WTC11 (cell line): ENCODE measurements around the gene SYT5. TPM values are rescaled to one million over a fixed set of nuclear protein-coding genes. Genes with fewer than 3 reads are reported as not detected.

ENCODE experiments used
- CREM ChIP-seq: sonication (generic); formaldehyde crosslinking; IDR thresholded peaks from 2 replicates; pipeline ENCODE4 v1.8.1; 2022; ENCODE audit warnings: mild to moderate bottlenecking, missing genetic modification reagents, moderate library complexity
- EMX1 ChIP-seq: fragments of 250-450 bp; sonication (Bioruptor Pico); IDR thresholded peaks from 2 replicates; pipeline ENCODE4 v1.8.0; 2021; ENCODE audit warnings: mild to moderate bottlenecking
- ETV6 ChIP-seq: sonication (generic); formaldehyde crosslinking; IDR thresholded peaks from 2 replicates; pipeline ENCODE4 v1.8.1; 2022; ENCODE audit warnings: mild to moderate bottlenecking, missing genetic modification reagents
- FOXK1 ChIP-seq: sonication (generic); formaldehyde crosslinking; IDR thresholded peaks from 2 replicates; pipeline ENCODE4 v1.8.0; 2022; ENCODE audit warnings: mild to moderate bottlenecking, moderate library complexity, missing genetic modification reagents
- GABPB1 ChIP-seq: sonication (generic); formaldehyde crosslinking; IDR thresholded peaks from 2 replicates; pipeline ENCODE4 v1.8.1; 2023; ENCODE audit warnings: mild to moderate bottlenecking, missing genetic modification reagents
- HMGA2 ChIP-seq: fragments of 250-450 bp; sonication (Bioruptor Pico); IDR thresholded peaks from 2 replicates; pipeline ENCODE4 v1.4.0; 2021; ENCODE audit warnings: mild to moderate bottlenecking, moderate library complexity
- IRF2 ChIP-seq: sonication (generic); formaldehyde crosslinking; IDR thresholded peaks from 2 replicates; pipeline ENCODE4 v1.8.0; 2022; ENCODE audit warnings: low read depth, missing genetic modification reagents, borderline replicate concordance
- JAZF1 ChIP-seq: fragments of 250-450 bp; sonication (Bioruptor Pico); IDR thresholded peaks from 2 replicates; pipeline ENCODE4 v1.9.0; 2021; ENCODE audit warnings: moderate library complexity, mild to moderate bottlenecking, inconsistent platforms
- JUN ChIP-seq: sonication (generic); formaldehyde crosslinking; IDR thresholded peaks from 2 replicates; pipeline ENCODE4 v1.8.0; 2023; ENCODE audit warnings: mild to moderate bottlenecking, missing genetic modification reagents
- NFE2L1 ChIP-seq: sonication (generic); formaldehyde crosslinking; IDR thresholded peaks from 2 replicates; pipeline ENCODE4 v1.8.1; 2023; ENCODE audit warnings: missing genetic modification reagents
- NR2C2 ChIP-seq: sonication (generic); formaldehyde crosslinking; IDR thresholded peaks from 2 replicates; pipeline ENCODE4 v1.8.0; 2022; ENCODE audit warnings: mild to moderate bottlenecking, missing genetic modification reagents
- NR3C1 ChIP-seq: sonication (generic); formaldehyde crosslinking; conservative IDR thresholded peaks from 2 replicates; pipeline ENCODE4 v1.8.1; 2023; ENCODE audit warnings: low read depth, mild to moderate bottlenecking, missing genetic modification reagents
- RELA ChIP-seq: sonication (generic); formaldehyde crosslinking; IDR thresholded peaks from 2 replicates; pipeline ENCODE4 v1.8.1; 2022; ENCODE audit warnings: missing genetic modification reagents, mild to moderate bottlenecking, borderline replicate concordance
- ZNF121 ChIP-seq: sonication (generic); formaldehyde crosslinking; IDR thresholded peaks from 2 replicates; pipeline ENCODE4 v1.8.0; 2023; ENCODE audit warnings: missing genetic modification reagents
- ZNF138 ChIP-seq: sonication (generic); formaldehyde crosslinking; conservative IDR thresholded peaks from 2 replicates; pipeline ENCODE4 v1.8.1; 2022; ENCODE audit warnings: mild to moderate bottlenecking, moderate library complexity, missing genetic modification reagents
- ZNF219 ChIP-seq: sonication (generic); formaldehyde crosslinking; IDR thresholded peaks from 2 replicates; pipeline ENCODE4 v1.8.0; 2023; ENCODE audit warnings: missing genetic modification reagents, mild to moderate bottlenecking, borderline replicate concordance
- ZNF232 ChIP-seq: sonication (generic); formaldehyde crosslinking; IDR thresholded peaks from 2 replicates; pipeline ENCODE4 v1.8.0; 2022; ENCODE audit warnings: mild to moderate bottlenecking, missing genetic modification reagents
- ZNF317 ChIP-seq: sonication (generic); formaldehyde crosslinking; IDR thresholded peaks from 2 replicates; pipeline ENCODE4 v1.8.1; 2023; ENCODE audit warnings: low read depth, mild to moderate bottlenecking, moderate library complexity, missing genetic modification reagents, borderline replicate concordance
- ZNF396 ChIP-seq: fragments of 250-450 bp; sonication (Bioruptor Pico); IDR thresholded peaks from 2 replicates; pipeline ENCODE4 v1.8.0; 2021; ENCODE audit warnings: mild to moderate bottlenecking, moderate library complexity, borderline replicate concordance
- ZNF416 ChIP-seq: fragments of 250-450 bp; sonication (Bioruptor Pico); IDR thresholded peaks from 2 replicates; pipeline ENCODE4 v1.9.0; 2021; ENCODE audit warnings: mild to moderate bottlenecking, inconsistent platforms
- ZNF423 ChIP-seq: fragments of 250-450 bp; sonication (Bioruptor Pico); IDR thresholded peaks from 2 replicates; pipeline ENCODE4 v2.1.2; 2022; ENCODE audit warnings: mild to moderate bottlenecking, moderate library complexity
- total RNA-seq: library from RNA; stranded (reverse); gene quantifications from 3 replicates; pipeline ENCODE4 v1.2.3, GENCODE V29; 2021
- TF ChIP-seq, protein P1 (sequence below): sonication (generic); formaldehyde crosslinking; IDR thresholded peaks from 2 replicates; pipeline ENCODE4 v1.8.0; 2022; ENCODE audit warnings: mild to moderate bottlenecking, missing genetic modification reagents
- TF ChIP-seq, protein P2 (sequence below): sonication (generic); formaldehyde crosslinking; IDR thresholded peaks from 2 replicates; pipeline ENCODE4 v1.8.1; 2022; ENCODE audit warnings: low read depth, missing genetic modification reagents, borderline replicate concordance
- TF ChIP-seq, protein P3 (sequence below): fragments of 250-450 bp; sonication (Bioruptor Pico); IDR thresholded peaks from 2 replicates; pipeline ENCODE4 v1.8.0; 2021; ENCODE audit warnings: mild to moderate bottlenecking
- TF ChIP-seq, protein P4 (sequence below): sonication (generic); formaldehyde crosslinking; IDR thresholded peaks from 2 replicates; pipeline ENCODE4 v1.8.0; 2022; ENCODE audit warnings: mild to moderate bottlenecking, missing genetic modification reagents
- TF ChIP-seq, protein P5 (sequence below): sonication (generic); formaldehyde crosslinking; conservative IDR thresholded peaks from 2 replicates; pipeline ENCODE4 v1.8.1; 2022; ENCODE audit warnings: mild to moderate bottlenecking, missing genetic modification reagents
- TF ChIP-seq, protein P6 (sequence below): sonication (generic); formaldehyde crosslinking; IDR thresholded peaks from 2 replicates; pipeline ENCODE4 v1.8.1; 2022; ENCODE audit warnings: missing genetic modification reagents, borderline replicate concordance
- TF ChIP-seq, protein P7 (sequence below): sonication (generic); formaldehyde crosslinking; IDR thresholded peaks from 2 replicates; pipeline ENCODE4 v1.8.0; 2022; ENCODE audit warnings: mild to moderate bottlenecking, missing genetic modification reagents
- TF ChIP-seq, protein P8 (sequence below): fragments of 250-450 bp; sonication (Bioruptor Pico); conservative IDR thresholded peaks from 2 replicates; pipeline ENCODE4 v1.9.0; 2021; ENCODE audit warnings: mild to moderate bottlenecking

SYT5 gene
- total RNA-seq, 1 experiment from 2014 or later = 0.77 TPM

DNA sequence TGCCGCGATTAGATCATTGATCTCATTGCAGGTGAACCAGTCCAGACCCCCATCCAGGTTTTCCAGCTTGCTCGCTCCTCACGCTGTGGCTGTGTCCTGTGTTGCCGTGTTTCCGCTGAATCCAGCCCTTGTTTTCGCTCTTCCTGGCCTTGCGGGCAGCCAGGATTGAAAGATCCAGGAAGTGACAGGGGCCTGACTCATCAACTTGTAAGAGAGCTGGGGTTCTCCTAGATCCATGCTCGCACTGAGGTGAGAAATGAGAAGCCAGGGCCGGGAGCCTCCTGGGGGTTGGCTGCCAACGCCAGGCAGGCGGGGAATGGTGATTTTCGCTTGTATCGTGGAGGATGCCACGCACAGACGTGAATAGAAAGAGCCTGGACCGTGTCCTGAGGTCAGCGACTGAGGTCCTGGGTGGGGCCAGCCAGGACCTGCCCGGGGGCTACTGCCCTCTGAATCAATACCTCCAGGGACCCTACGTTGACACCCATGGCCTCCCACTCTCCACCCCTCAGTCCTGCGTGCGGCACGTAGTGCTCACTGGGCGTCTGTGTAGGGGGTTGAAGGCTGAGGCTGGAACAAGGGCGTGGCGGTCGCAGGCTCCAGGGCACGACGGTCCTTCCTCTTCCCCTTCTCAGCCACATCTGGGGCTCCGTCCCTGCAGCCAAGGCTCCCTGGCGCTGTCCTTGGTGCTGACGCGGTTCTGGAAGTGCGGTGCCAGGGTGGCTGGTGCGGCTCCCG, 36.5 kb upstream of the SYT5 start (continued):
- TF ChIP-seq, protein P1, sequence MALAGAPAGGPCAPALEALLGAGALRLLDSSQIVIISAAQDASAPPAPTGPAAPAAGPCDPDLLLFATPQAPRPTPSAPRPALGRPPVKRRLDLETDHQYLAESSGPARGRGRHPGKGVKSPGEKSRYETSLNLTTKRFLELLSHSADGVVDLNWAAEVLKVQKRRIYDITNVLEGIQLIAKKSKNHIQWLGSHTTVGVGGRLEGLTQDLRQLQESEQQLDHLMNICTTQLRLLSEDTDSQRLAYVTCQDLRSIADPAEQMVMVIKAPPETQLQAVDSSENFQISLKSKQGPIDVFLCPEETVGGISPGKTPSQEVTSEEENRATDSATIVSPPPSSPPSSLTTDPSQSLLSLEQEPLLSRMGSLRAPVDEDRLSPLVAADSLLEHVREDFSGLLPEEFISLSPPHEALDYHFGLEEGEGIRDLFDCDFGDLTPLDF (CRISPR knock-in tag) = 0 out of 2 replicates have a peak, but pooled peaks have one; percentile 41
- no peak for TF ChIP-seq EMX1 (CRISPR knock-in tag)
- no peak for TF ChIP-seq NR3C1
- TF ChIP-seq RELA (CRISPR knock-in tag) = peak; percentile 92
- TF ChIP-seq ZNF317 = peak; percentile 68; the same call in 1 of the 2 replicates
- TF ChIP-seq, protein P2, sequence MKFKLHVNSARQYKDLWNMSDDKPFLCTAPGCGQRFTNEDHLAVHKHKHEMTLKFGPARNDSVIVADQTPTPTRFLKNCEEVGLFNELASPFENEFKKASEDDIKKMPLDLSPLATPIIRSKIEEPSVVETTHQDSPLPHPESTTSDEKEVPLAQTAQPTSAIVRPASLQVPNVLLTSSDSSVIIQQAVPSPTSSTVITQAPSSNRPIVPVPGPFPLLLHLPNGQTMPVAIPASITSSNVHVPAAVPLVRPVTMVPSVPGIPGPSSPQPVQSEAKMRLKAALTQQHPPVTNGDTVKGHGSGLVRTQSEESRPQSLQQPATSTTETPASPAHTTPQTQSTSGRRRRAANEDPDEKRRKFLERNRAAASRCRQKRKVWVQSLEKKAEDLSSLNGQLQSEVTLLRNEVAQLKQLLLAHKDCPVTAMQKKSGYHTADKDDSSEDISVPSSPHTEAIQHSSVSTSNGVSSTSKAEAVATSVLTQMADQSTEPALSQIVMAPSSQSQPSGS (CRISPR knock-in tag) = peak; percentile 90; the same call in 1 of the 2 replicates
- peak; percentile 93; the same call in 1 of the 2 replicates for TF ChIP-seq IRF2 (CRISPR knock-in tag)
- TF ChIP-seq JAZF1 (CRISPR knock-in tag) = no peak
- TF ChIP-seq, protein P3, sequence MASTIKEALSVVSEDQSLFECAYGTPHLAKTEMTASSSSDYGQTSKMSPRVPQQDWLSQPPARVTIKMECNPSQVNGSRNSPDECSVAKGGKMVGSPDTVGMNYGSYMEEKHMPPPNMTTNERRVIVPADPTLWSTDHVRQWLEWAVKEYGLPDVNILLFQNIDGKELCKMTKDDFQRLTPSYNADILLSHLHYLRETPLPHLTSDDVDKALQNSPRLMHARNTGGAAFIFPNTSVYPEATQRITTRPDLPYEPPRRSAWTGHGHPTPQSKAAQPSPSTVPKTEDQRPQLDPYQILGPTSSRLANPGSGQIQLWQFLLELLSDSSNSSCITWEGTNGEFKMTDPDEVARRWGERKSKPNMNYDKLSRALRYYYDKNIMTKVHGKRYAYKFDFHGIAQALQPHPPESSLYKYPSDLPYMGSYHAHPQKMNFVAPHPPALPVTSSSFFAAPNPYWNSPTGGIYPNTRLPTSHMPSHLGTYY = no peak
- peak; percentile 99 for TF ChIP-seq ZNF232 (CRISPR knock-in tag)
- TF ChIP-seq JUN = peak; percentile 97
- TF ChIP-seq ZNF416 (CRISPR knock-in tag) = 0 out of 2 replicates have a peak, but pooled peaks have one; percentile 51
- peak; percentile 99 for TF ChIP-seq ZNF121 (CRISPR knock-in tag)
- TF ChIP-seq, protein P4, sequence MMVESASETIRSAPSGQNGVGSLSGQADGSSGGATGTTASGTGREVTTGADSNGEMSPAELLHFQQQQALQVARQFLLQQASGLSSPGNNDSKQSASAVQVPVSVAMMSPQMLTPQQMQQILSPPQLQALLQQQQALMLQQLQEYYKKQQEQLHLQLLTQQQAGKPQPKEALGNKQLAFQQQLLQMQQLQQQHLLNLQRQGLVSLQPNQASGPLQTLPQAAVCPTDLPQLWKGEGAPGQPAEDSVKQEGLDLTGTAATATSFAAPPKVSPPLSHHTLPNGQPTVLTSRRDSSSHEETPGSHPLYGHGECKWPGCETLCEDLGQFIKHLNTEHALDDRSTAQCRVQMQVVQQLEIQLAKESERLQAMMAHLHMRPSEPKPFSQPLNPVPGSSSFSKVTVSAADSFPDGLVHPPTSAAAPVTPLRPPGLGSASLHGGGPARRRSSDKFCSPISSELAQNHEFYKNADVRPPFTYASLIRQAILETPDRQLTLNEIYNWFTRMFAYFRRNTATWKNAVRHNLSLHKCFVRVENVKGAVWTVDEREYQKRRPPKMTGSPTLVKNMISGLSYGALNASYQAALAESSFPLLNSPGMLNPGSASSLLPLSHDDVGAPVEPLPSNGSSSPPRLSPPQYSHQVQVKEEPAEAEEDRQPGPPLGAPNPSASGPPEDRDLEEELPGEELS (CRISPR knock-in tag) = peak; percentile 98
- TF ChIP-seq, protein P5, sequence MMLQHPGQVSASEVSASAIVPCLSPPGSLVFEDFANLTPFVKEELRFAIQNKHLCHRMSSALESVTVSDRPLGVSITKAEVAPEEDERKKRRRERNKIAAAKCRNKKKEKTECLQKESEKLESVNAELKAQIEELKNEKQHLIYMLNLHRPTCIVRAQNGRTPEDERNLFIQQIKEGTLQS (CRISPR knock-in tag) = peak; percentile 79; the same call in 1 of the 2 replicates
- peak; percentile 92 for TF ChIP-seq ZNF219 (CRISPR knock-in tag)
- TF ChIP-seq NR2C2 (CRISPR knock-in tag) = peak; percentile 61
- TF ChIP-seq GABPB1 (CRISPR knock-in tag) = peak; percentile 84; the same call in 1 of the 2 replicates
- TF ChIP-seq, protein P6, sequence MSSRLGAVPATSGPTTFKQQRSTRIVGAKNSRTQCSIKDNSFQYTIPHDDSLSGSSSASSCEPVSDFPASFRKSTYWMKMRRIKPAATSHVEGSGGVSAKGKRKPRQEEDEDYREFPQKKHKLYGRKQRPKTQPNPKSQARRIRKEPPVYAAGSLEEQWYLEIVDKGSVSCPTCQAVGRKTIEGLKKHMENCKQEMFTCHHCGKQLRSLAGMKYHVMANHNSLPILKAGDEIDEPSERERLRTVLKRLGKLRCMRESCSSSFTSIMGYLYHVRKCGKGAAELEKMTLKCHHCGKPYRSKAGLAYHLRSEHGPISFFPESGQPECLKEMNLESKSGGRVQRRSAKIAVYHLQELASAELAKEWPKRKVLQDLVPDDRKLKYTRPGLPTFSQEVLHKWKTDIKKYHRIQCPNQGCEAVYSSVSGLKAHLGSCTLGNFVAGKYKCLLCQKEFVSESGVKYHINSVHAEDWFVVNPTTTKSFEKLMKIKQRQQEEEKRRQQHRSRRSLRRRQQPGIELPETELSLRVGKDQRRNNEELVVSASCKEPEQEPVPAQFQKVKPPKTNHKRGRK (CRISPR knock-in tag) = peak; percentile 77; the same call in 1 of the 2 replicates
- TF ChIP-seq ZNF423 (CRISPR knock-in tag) = no peak
- no peak for TF ChIP-seq ZNF396
- TF ChIP-seq CREM (CRISPR knock-in tag) = no peak
- TF ChIP-seq, protein P7, sequence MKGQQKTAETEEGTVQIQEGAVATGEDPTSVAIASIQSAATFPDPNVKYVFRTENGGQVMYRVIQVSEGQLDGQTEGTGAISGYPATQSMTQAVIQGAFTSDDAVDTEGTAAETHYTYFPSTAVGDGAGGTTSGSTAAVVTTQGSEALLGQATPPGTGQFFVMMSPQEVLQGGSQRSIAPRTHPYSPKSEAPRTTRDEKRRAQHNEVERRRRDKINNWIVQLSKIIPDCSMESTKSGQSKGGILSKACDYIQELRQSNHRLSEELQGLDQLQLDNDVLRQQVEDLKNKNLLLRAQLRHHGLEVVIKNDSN (CRISPR knock-in tag) = peak; percentile 86
- TF ChIP-seq, protein P8, sequence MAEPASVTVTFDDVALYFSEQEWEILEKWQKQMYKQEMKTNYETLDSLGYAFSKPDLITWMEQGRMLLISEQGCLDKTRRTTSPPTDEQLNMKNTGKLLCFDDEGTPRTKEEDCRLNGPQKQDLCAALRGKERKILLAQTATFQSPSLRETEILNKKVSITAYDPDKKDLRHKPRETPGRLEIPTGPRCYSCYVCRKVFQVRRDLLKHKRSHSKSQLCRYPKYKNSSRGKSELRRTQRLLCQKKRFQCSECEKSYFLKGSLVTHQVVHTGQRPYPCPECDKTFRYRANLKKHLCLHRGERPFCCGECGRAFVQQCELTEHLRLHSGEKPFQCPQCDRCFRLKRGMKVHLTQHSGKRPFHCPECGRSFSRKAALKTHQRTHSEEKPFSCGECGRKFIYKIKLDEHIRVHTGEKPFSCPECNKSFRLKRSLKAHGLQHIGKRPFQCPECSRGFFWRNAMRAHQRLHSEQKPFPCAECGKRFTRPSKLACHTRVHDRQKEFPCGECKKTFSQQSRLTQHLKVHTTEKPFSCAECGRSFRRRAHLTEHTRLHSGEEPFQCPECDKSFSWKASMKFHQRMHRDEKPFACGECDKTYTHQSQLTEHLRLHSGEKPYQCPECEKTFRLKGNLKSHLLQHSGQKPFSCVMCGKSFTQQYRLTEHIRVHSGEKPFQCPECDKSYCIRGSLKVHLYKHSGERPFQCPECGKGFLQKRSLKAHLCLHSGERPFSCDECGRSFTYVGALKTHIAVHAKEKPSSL (CRISPR knock-in tag) = no peak
- peak; percentile 97 for TF ChIP-seq ETV6
- TF ChIP-seq NFE2L1 (CRISPR knock-in tag) = peak; percentile 97
- TF ChIP-seq FOXK1 = peak; percentile 96
- no peak for TF ChIP-seq ZNF138 (CRISPR knock-in tag)
- no peak for TF ChIP-seq HMGA2 (CRISPR knock-in tag)
